ENCODE measurements around the gene UGT1A1.
"Not testable (repeated sequence)": the region's sequence is repeated elsewhere in the genome, so short reads cannot be mapped to it uniquely, and the experiment has no call there.

Gene UGT1A1

GRCh38 chr2:233760043-233760442, at the start of gene UGT1A1:
UGT1A1 (plus strand) TSS chr2:233760270; CDS start chr2:233760288, 18 bp downstream.
- no peak for DNase-seq

DNA sequence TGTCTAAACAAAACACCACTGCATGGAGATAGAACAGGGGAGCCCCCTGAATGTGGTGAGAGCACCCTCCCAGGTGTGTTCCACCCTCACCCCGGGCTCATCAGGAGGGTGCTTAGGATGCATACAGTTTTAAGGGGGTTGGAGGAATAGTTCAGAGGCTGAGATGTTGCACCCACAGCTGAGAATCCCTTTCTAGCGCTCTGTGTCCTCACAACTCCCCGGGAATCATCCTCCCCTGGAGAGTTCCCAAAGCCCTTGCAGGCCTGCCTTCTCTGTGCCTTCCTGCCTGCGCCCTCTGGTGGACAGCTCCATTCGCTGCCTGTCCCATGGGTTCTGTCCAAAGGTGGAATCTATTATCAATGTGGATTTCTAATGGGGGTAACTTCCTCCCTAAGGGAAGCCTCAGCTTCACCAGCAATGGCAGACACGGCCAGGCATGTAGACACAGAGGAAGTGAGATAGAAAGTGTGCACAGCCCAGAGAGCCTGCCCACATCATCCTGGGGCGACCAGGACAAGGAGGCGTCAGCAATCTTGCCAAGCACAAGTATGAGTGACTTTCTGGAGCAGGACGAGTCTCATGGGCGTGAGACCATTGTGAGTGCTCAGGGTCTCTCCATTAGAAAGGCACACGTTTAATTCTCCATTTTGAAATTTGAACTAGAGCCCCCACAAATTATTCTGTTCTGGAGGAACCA, 48.6 kb upstream of the UGT1A1 start:
- DNase-seq, result peak; percentile 86

GRCh38 chr2:233712611-233713261, 47.3 kb upstream of the UGT1A1 start, which contains the start of gene UGT1A5:
UGT1A5 (plus strand) TSS chr2:233712907; CDS start chr2:233712992, 85 bp downstream.
- DNase-seq, result no peak

DNA sequence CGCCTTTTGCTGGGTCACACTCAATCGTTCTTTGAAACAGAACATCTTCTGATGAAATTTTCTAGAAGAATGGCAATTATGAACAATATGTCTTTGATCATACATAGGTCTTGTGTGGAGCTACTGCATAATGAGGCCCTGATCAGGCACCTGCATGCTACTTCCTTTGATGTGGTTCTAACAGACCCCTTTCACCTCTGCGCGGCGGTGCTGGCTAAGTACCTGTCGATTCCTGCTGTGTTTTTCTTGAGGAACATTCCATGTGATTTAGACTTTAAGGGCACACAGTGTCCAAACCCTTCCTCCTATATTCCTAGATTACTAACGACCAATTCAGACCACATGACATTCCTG, 46.8 kb upstream of the UGT1A1 start:
- DNase-seq, result no peak

DNA sequence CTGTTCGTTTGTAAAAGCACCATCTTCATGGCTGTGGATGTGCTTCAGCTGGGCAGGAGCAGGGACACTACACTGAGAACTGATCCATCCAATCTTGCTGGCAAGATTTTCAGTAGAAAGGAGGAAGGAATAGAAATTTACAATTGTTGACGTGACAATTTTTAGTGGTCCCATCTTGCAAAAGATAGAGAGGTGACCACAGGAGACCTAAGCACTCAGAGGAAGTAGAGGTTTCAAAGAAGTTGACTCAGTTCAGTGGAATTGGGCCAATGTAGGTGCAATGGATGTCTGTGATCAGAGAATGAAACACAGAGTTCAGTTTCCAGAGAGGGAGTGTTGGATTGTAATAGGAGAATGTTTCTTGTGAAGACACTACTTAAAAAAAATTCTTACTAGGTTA, 45.9 kb upstream of the UGT1A1 start:
- no peak for DNase-seq

DNA sequence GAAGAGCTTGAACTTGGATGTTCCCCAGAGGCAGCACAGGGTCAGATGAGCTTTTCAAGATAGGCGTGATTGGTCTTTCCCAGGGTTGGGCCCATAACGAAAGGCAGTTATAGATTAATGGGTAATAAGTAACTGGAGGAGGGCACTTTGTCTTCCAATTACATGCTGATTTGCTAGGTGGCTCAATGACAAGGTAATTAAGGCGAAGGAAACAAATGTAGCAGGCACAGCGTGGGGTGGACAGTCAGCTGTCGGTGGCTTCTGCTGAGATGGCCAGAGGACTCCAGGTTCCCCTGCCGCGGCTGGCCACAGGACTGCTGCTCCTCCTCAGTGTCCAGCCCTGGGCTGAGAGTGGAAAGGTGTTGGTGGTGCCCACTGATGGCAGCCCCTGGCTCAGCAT, 41.5 kb upstream of the UGT1A1 start, which contains the start of gene UGT1A4:
UGT1A4 (plus strand) TSS at position 185 of the 400 bp plus-strand sequence; CDS start at position 270, 85 bp downstream.
- DNase-seq, result no peak

DNA sequence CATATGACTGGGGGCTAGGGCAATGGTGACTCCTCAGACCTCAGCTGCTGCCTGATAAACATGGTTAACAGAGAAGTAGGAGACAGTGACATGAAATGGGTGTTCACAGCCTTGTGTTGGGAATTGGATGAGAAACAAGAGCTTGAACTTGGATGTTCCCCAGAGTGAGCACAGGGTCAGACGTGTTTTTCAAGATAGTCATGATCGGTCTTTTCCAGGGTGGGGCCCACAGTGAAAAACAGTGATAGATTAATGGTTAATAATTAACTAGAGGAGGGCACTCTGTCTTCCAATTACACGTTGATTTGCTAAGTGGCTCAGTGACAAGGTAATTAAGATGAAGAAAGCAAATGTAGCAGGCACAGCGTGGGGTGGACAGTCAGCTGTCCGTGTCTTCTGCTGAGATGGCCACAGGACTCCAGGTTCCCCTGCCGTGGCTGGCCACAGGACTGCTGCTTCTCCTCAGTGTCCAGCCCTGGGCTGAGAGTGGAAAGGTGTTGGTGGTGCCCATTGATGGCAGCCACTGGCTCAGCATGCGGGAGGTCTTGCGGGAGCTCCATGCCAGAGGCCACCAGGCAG, 31.3 kb upstream of the UGT1A1 start, which contains the start of gene UGT1A3:
UGT1A3 (plus strand) TSS at position 320 of the 579 bp plus-strand sequence; CDS start at position 405, 85 bp downstream.
- DNase-seq, result no peak

GRCh38 chr2:233736868-233737653, 23.0 kb upstream of the UGT1A1 start:
- not testable (repeated sequence) for DNase-seq

- no peak for DNase-seq
These were observed 19.2 kb upstream of the UGT1A1 start for GRCh38 chr2:233740870-233741269.

DNA sequence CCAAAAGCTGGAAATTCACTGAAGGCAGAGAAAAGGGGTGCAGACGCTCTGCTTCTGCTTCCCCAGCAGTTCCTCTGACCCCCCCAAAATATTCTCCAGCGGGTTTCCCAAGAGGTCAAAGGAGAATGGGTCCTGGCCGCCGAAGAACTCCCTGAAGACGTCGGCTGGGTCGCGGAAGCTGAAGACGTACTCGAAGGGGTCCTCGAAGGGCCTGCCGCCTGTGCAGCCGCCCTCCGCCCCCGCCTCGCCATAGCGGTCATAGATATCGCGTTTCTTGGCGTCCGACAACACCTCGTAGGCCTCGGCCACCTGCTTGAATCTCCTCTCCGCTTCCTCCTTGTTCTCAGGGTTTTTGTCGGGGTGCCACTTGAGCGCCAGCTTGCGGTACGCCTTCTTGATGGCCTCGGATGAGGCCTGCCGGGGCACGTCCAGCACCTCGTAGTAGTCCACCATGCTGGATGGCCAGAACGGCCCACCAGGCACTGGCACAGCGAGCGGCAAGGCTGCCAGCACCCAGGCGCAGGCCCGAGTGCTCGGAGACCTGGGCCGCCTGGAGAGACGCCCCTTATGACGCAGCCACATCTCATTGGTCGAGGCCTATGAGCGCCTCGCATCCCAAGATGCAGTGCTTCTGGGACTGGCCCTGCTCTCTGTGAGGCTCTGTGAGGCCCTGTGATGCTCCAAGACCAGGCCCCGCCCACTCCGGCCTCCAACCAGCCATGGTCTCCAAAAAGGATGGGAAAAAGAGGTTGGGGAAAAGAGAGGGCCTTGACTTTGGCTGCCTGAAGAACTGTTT, 16.4 kb upstream of the UGT1A1 start:
- no peak for DNase-seq

GRCh38 chr2:233745073-233745755, 14.9 kb upstream of the UGT1A1 start:
- DNase-seq, result no peak

DNA sequence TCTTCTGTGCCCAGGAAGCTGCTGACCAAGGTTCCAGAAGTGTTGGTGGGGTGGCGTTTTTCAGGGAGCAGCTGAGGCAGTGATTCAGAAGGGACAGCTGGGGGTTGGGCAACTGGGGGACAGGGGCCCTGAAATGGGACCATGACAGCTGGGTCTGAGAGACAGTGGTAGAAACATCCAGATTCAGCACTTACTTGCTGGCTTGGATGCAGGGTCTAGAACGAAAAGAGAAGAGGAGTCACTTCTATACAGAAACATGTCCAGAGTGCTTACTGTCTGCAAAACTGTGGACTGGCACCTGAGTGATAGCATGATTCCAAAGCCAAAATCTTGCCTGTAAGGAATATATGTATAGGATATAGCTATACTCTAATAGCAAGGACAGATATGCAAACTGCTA, 14.2 kb upstream of the UGT1A1 start:
- not testable (repeated sequence) for DNase-seq

- no peak for DNase-seq
These were observed 13.4 kb upstream of the UGT1A1 start for GRCh38 chr2:233746475-233747282.

DNA sequence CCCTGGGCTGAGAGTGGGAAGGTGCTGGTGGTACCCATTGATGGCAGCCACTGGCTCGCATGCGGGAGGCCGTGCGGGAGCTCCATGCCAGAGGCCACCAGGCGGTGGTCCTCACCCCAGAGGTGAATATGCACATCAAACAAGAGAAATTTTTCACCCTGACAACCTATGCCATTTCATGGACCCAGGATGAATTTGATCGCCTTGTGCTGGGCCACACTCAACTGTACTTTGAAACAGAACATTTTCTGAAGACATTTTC, 12.9 kb upstream of the UGT1A1 start:
- no peak for DNase-seq

DNA sequence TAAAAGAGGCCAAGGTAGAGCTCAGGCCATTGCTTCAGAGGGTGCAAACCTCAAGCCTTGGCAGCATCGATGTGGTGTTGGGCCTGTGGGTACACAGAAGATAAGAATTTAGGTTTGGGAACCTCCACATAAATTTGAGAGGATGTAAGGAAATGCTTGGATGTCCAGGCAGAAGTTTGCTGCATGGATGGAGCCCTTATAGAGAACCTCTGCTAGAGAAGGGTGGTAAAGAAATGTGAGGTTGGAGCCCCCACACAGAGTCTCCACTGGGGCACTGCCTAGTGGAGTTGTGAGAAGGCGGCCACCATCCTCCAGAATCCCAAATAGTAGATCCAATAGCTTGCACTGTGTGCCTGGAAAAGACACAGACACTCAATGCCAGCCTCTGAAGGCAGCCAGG, 9.4 kb upstream of the UGT1A1 start:
- not testable (repeated sequence) for DNase-seq

- not testable (repeated sequence) for DNase-seq
These were observed 8.7 kb upstream of the UGT1A1 start for GRCh38 chr2:233751212-233752009.

DNA sequence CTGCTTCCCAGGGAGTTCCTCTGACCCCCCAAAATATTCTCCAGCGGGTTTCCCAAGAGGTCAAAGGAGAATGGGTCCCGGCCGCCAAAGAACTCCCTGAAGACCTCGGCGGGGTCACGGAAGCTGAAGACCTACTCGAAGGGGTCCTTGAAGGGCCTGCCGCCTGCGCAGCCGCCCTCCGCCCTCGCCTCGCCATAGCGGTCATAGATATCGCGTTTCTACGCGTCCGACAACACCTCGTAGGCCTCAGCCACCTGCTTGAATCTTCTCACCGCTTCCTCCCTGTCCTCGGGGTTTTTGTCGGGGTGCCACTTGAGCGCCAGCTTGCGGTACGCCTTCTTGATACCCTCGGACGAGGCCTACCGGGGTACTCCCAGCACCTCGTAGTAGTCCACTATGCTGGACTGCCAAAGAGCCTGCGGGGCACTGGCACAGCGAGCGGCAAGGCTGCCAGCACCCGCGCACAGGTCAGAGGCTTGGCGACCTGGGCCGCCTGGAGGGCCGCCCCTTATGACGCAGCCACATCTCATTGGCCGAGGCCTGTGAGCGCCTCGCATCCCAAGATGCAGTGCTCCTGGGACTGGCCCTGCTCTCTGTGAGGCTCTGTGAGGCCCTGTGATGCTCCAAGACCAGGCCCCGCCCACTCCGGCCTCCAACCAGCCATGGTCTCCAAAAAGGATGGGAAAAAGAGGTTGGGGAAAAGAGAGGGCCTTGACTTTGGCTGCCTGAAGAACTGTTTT, 5.0 kb upstream of the UGT1A1 start:
- no peak for DNase-seq

- no peak for DNase-seq
These were observed 3.5 kb upstream of the UGT1A1 start for GRCh38 chr2:233756429-233757081.

- no peak for DNase-seq
These were observed 1.9 kb upstream of the UGT1A1 start for GRCh38 chr2:233758141-233758540.

Measured in activated CD8-positive, alpha-beta memory T cell treated with anti-CD3 and anti-CD28 coated beads for 24 hours (primary cell).